ENCODE measurements around the gene RAB29. TPM values are rescaled to one million over a fixed set of nuclear protein-coding genes. Genes with fewer than 3 reads are reported as not detected.

The RAB29 gene
- polyA plus RNA-seq, 1 of the 3 experiments (the other 2 are of a cell fraction), result 9.2 TPM

DNA sequence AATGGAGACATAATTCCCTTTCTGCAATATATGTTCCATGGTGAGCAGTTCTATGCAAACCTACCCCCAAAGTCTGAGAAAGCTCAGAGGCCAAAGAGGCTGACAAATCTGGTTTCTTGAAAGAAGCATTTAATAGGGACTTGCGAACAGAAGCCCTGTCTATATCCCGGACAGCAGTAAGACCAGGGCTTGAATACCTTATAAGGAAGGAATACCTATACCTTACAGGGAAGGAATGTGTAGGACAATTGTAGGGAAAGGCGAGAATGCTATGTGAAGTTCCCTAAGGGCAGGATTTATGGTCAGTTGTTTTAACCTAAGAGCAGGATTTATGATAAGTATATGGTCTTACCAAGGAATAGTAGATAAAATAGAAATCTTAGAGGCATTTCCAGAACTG lies 42.7 kb upstream of the RAB29 start:
- H3K79me2 ChIP-seq (ENCODE audit: insufficient read depth), result no peaks in the 10 kb centered on the region
- no peak overlapping the region for H3K9ac ChIP-seq
- ChIA-PET CTCF (interaction anchor here (0.8 to 2.1 kb wide), 4 partner anchors 9 to 159 kb away, joined by 3 to 5 read pairs (median 4); no protein-coding TSS in a partner anchor), POLR2A (no interaction called here)
- no peaks in the 10 kb centered on the region for H3K27me3 ChIP-seq (ENCODE audit: insufficient read depth)
- H3K4me3 ChIP-seq (ENCODE audit: low read depth in 2 of 2, low read length in 1 of 2), result no peak overlapping the region
- H3F3A ChIP-seq (replicated peaks; ENCODE audit: insufficient read depth), result no peaks in the 10 kb centered on the region
- WGBS (ENCODE audit: low lambda C conversion rate), result 86% methylated on average over 3 of the region's 3 CpGs
- no peaks in the 10 kb centered on the region for H3K9me3 ChIP-seq
- H3K36me3 ChIP-seq (replicated peaks in 1 of 2; ENCODE audit: control insufficient read depth in 1 of 2, insufficient read depth in 2 of 2, low read length in 1 of 2), result no peaks in the 10 kb centered on the region
- peaks cover 0 to 9% of the 10 kb centered on the region in 2 experiments; a peak in 2 of 4 replicates for H3K4me1 ChIP-seq (ENCODE audit: control insufficient read depth in 1 of 2, insufficient read depth in 2 of 2, low read depth in 1 of 2, low read length in 1 of 2)
- DNase-seq, result no peak
- no peak overlapping the region for H3K27ac ChIP-seq (ENCODE audit: low read depth in 2 of 2, low read length in 1 of 2)
- TF ChIP-seq PBX3 (IDR thresholded peaks at IDR 0.05) (no peak), TAF1 (IDR thresholded peaks at IDR 0.05; ENCODE audit: borderline replicate concordance, low read depth, low read length) (no peak), GATA2 (CRISPR knock-in tag; IDR thresholded peaks at IDR 0.05) (no peak), CHD2 (IDR thresholded peaks at IDR 0.05; ENCODE audit: low read length, partially characterized antibody) (no peak), MXI1 (IDR thresholded peaks at IDR 0.05; ENCODE audit: low read depth, low read length) (no peak), EP300 (IDR thresholded peaks at IDR 0.05; ENCODE audit: borderline replicate concordance in 1 of 2, low read depth in 1 of 2, low read length in 1 of 2) (no peak), FOXJ3 (CRISPR knock-in tag; IDR thresholded peaks at IDR 0.05) (no peak), TEAD4 (IDR thresholded peaks at IDR 0.05; ENCODE audit: borderline replicate concordance, insufficient read depth) (no peak), JUND (IDR thresholded peaks at IDR 0.05) (no peak), MEF2A (IDR thresholded peaks at IDR 0.05; ENCODE audit: borderline replicate concordance, low read depth) (no peak), RFX5 (IDR thresholded peaks at IDR 0.05; ENCODE audit: low read length) (no peak), NFIC (IDR thresholded peaks at IDR 0.05; ENCODE audit: borderline replicate concordance) (no peak), TCF12 (IDR thresholded peaks at IDR 0.05) (no peak), GABPA (IDR thresholded peaks at IDR 0.05; ENCODE audit: low read depth) (no peak), IRF3 (IDR thresholded peaks at IDR 0.05; ENCODE audit: low read depth, low read length) (no peak)
- no peak overlapping the region for H3K4me2 ChIP-seq
- no peak overlapping the region for H2AFZ ChIP-seq (ENCODE audit: low read depth)
- no peaks in the 10 kb centered on the region for H3K9me2 ChIP-seq
- H4K20me1 ChIP-seq (ENCODE audit: insufficient read depth), result no peaks in the 10 kb centered on the region

DNA sequence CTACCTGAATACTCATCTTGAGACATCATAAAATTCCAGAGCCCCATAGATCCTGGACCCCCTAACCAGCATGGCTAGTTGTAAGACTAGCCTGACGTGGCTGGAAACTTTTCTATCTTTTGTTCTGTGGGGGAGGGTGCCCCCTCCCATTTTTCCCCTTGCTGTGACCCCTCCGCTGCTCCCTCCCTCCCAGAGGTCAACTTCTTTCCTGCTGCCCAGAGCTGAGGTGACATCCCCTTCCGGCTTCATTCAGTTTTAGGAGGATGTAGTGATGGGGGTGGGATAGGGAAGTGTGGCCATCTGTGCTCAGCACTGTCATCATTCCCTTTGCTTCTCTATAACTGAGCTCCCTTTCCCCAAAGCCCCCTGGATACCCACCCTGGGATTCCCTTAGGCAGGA lies 42.1 kb upstream of the RAB29 start:
- Histone ChIP-seq H3K9me2 (no peaks in the 10 kb centered on the region), H3K9me3 (no peaks in the 10 kb centered on the region), H3K9ac (no peak overlapping the region), H3K4me2 (no peak overlapping the region), H3K27me3 (ENCODE audit: insufficient read depth) (no peaks in the 10 kb centered on the region), H3K27ac (ENCODE audit: low read depth in 2 of 2, low read length in 1 of 2) (no peak overlapping the region), H3K79me2 (ENCODE audit: insufficient read depth) (peaks cover 5% of the 10 kb centered on the region; the same call in 1 of the 2 replicates), H3K4me1 (ENCODE audit: control insufficient read depth in 1 of 2, insufficient read depth in 2 of 2, low read depth in 1 of 2, low read length in 1 of 2) (peaks cover 0 to 10% of the 10 kb centered on the region in 2 experiments; a peak in 2 of 4 replicates), H3K4me3 (ENCODE audit: low read depth in 2 of 2, low read length in 1 of 2) (no peak overlapping the region), H3F3A (replicated peaks; ENCODE audit: insufficient read depth) (no peaks in the 10 kb centered on the region), H4K20me1 (ENCODE audit: insufficient read depth) (no peaks in the 10 kb centered on the region), H3K36me3 (replicated peaks in 1 of 2; ENCODE audit: control insufficient read depth in 1 of 2, insufficient read depth in 2 of 2, low read length in 1 of 2) (no peaks in the 10 kb centered on the region), H2AFZ (ENCODE audit: low read depth) (no peak overlapping the region)
- ChIA-PET CTCF (interaction anchor here (0.8 to 2.1 kb wide), 4 partner anchors 9 to 160 kb away, joined by 3 to 5 read pairs (median 4); no protein-coding TSS in a partner anchor), POLR2A (no interaction called here)
- no peak for DNase-seq
- 79% methylated on average over 3 of the region's 3 CpGs for WGBS (ENCODE audit: low lambda C conversion rate)
- TF ChIP-seq MXI1 (IDR thresholded peaks at IDR 0.05; ENCODE audit: low read depth, low read length) (no peak), USF2 (IDR thresholded peaks at IDR 0.05; ENCODE audit: borderline replicate concordance, low read depth, low read length) (no peak), ELF1 (IDR thresholded peaks at IDR 0.05) (no peak), SMC3 (IDR thresholded peaks at IDR 0.05; ENCODE audit: low read depth, low read length) (no peak), TEAD4 (IDR thresholded peaks at IDR 0.05; ENCODE audit: borderline replicate concordance, insufficient read depth) (no peak), NRF1 (IDR thresholded peaks at IDR 0.05; ENCODE audit: low read depth, low read length) (no peak), NFIC (IDR thresholded peaks at IDR 0.05; ENCODE audit: borderline replicate concordance) (no peak), JUND (IDR thresholded peaks at IDR 0.05) (no peak), FOXM1 (IDR thresholded peaks at IDR 0.05; ENCODE audit: low read depth) (no peak), RFX5 (IDR thresholded peaks at IDR 0.05; ENCODE audit: low read length) (no peak), FOXJ3 (CRISPR knock-in tag; IDR thresholded peaks at IDR 0.05) (no peak), IRF3 (IDR thresholded peaks at IDR 0.05; ENCODE audit: low read depth, low read length) (no peak), EZH2phosphoT487 (IDR thresholded peaks at IDR 0.05; ENCODE audit: borderline replicate concordance, low read depth) (no peak), RXRA (IDR thresholded peaks at IDR 0.05; ENCODE audit: borderline replicate concordance, low read depth) (no peak), TCF12 (IDR thresholded peaks at IDR 0.05) (no peak), USF1 (IDR thresholded peaks at IDR 0.05; ENCODE audit: borderline replicate concordance, low read depth) (no peak)
